ENCODE data around the gene PEAK3.

DNA sequence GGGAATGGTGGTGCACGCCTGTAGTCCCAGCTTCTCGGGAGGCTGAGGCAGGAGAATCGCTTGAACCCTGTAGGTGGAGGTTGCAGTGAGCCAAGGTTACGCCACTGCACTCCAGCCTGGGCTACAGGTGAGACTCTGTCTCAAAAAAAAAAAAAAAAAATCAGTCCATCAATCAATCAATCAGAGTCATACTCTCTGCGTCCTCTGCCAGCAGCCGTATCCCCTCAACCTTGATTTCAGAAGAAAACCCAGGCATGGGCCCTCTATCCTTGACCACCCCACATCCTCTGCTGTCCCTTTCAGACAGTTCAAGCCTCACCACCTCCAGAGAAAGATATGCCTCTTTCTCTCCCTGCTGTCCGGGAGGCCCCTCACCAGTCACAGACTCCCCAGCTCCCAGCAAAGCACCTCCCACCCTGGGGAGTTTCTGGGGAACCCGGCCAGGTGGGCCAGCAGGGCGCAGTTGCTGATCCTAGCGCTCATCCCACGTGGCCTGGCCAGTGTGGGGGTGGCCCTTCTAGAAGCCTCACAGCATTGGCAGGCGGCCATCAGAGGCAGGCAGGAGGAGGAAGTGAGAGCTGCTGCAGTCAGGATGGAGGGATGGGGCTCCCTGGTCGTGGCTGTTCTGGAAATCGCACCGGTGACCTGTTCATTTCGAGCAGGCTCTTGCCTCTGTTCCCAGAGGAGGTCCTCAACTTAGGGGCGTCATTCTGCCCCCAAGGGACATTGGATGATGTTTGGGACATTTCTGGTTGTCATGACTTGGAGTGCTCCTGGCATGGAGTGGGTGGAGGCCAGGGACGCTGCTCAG, 15.6 kb downstream of the PEAK3 start:
- no peak for TF ChIP-seq CTCF (IDR thresholded peaks at IDR 0.05)
- TF ChIP-seq POLR2A (IDR thresholded peaks at IDR 0.05), result no peak
